HL-60/S4 treated with phorbol 12-myristate 13-acetate at 8.2 ng/mL for 4 days and 3 days (cell line): ENCODE results near the gene ATP10D.
"Not testable (repeated sequence)": the region's sequence is repeated elsewhere in the genome, so short reads cannot be mapped to it uniquely, and the experiment has no call there.

Experiments used
- in situ Hi-C: fragments of 300-500 bp; cut with MboI; formaldehyde crosslinking; loops from 2 replicates; pipeline ENCODE4 v1.15.0; 2022; ENCODE audit warnings: low sequenced_read_pairs

The ATP10D gene

GRCh38 chr4:47486727-47487126, 1.7 kb downstream of the ATP10D start:
- in situ Hi-C loops, result not testable (repeated sequence)

GRCh38 chr4:47488706-47489105, 3.6 kb downstream of the ATP10D start:
- in situ Hi-C loops, result no loop called here

GRCh38 chr4:47490550-47490949, 5.5 kb downstream of the ATP10D start:
- in situ Hi-C loops, result no loop called here

GRCh38 chr4:47493238-47494123, 8.4 kb downstream of the ATP10D start:
- in situ Hi-C loops, result no loop called here

DNA sequence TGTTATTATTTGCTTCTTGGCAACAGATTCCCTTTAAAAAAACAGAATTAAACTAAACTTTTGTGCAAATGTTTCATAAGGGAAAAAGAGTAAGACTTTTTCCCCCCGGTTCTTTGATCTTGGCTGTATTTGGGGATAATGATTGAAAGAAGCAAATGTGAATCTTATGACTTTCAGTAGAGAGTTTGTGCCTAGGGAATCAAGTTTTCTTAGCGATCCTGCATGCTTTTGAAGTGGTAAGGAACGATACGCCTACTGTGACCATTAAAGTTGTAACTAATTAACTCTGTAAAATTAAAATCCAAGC, 9.0 kb downstream of the ATP10D start:
- in situ Hi-C loops, result no loop called here

- in situ Hi-C loops, result no loop called here
These were observed 13.8 kb downstream of the ATP10D start for GRCh38 chr4:47498899-47499298.

- in situ Hi-C loops, result no loop called here
These were observed 14.6 kb downstream of the ATP10D start for GRCh38 chr4:47499700-47500099.

GRCh38 chr4:47500776-47501175, 15.7 kb downstream of the ATP10D start:
- in situ Hi-C loops, result no loop called here

- in situ Hi-C loops, result no loop called here
These were observed 20.1 kb downstream of the ATP10D start for GRCh38 chr4:47505147-47505546.

GRCh38 chr4:47505666-47506065, 20.6 kb downstream of the ATP10D start:
- in situ Hi-C loops, result no loop called here

GRCh38 chr4:47510506-47511143, 25.6 kb downstream of the ATP10D start:
- in situ Hi-C loops, result no loop called here

- in situ Hi-C loops, result no loop called here
These were observed 28.4 kb downstream of the ATP10D start for GRCh38 chr4:47513461-47513860.

- in situ Hi-C loops, result no loop called here
These were observed 34.3 kb downstream of the ATP10D start for GRCh38 chr4:47519239-47519883.

DNA sequence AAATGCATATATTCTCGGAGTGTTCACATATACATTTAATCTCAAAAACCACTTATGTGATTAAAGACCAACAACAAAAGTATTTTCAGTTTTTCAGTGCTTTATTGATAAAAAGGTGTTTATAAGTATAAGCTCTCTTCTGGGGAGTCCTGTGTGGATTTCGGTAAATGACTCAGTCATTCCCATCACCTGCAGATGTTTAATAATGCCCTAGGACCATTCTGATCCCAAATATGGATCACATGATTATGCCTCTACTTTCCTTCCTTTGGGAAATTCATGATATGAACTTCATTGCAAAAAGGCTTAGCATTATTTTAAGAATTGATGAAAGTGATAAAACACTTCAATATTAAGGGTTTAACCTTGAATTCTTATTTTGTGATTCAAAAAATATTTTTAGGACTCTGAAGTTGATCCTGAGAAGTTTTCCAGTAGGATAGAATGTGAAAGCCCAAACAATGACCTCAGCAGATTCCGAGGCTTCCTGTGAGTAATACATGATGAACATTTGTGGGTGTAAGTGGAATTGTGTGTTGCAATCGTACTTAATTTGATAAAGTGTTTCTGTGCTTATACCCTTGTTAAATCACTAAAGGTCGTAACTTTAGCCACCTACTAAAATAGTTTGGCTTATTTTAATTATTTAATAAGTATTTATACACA, 40.2 kb downstream of the ATP10D start:
- in situ Hi-C loops, result no loop called here

- in situ Hi-C loops, result no loop called here
These were observed 41.2 kb downstream of the ATP10D start for GRCh38 chr4:47526281-47526680.

GRCh38 chr4:47528646-47529045, 43.6 kb downstream of the ATP10D start:
- in situ Hi-C loops, result not testable (repeated sequence)

- in situ Hi-C loops, result no loop called here
These were observed 45.7 kb downstream of the ATP10D start for GRCh38 chr4:47530801-47531200.

DNA sequence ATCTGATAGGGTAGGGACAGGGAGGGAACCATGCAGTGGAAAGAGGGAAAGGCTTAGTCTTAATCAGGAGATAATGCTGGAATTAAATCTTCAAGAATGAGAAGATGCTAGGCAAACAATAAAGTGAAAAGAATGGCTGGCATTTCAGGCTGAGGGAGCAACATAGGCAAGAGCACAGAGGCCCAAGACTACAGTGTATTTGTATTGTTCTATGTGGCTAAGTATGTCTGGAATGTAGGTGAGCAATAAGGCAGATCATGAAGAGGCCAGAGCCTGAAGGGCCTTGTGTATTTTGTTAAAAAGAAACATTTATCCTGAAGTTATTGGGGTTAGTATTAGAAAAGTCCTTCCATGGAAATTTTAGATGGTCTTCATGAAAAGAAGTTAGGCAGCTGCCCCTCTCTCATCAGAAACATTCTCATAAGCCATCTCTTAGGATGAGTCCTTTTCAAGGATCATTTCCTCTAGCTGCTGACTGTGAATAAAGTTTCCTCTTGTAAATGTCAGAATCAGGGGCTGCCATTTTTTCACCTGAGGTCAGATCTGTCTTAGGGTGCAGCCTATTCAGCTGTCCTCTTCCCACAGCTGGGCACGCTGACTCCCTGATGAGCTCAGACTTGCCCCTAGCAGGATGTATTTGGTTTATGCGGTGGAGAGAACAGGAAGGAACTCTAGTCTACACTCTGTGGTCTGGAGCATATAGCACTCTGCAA, 46.3 kb downstream of the ATP10D start:
- in situ Hi-C loops, result no loop called here

- in situ Hi-C loops, result no loop called here
These were observed 46.9 kb downstream of the ATP10D start for GRCh38 chr4:47531954-47532321.

DNA sequence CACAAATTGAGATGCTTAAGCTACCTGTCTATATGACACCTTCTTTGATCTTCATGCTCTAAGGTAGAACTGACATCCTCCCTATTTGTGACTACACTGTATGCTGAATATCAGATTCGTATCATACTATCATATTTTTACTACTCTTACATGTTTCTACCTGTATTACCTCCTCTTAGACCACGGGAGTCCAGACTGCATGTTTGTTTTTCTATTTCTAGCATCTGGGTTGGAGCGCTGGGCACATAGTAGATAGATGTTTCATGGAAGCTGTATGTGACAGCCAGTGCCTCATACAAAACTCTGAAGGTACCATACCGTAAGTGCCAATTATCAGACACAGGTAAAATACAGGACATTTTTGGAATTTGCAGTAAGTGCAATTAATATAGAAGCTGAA, 47.6 kb downstream of the ATP10D start:
- in situ Hi-C loops, result no loop called here
